GM10266 (cell line): Measurements from ENCODE around the gene S100A7A.
"Not testable (repeated sequence)": the region's sequence is repeated elsewhere in the genome, so short reads cannot be mapped to it uniquely, and the experiment has no call there.

ENCODE experiments used
- DNase-seq: peaks from one replicate; pipeline ENCODE4 v3.0.0; 2012; ENCODE audit errors: extremely low spot score
- CTCF ChIP-seq: IDR thresholded peaks from 2 replicates; pipeline ENCODE4 v1.5.1; 2012; ENCODE audit warnings: mild to moderate bottlenecking, low read depth; ENCODE audit not compliant: control insufficient read depth, insufficient read depth; ENCODE audit errors: missing control alignments

S100A7A gene

GRCh38 chr1:153444078-153444477 is 27.8 kb downstream of the S100A7A start:
- DNase-seq: no peak
- no peak for TF ChIP-seq CTCF

DNA sequence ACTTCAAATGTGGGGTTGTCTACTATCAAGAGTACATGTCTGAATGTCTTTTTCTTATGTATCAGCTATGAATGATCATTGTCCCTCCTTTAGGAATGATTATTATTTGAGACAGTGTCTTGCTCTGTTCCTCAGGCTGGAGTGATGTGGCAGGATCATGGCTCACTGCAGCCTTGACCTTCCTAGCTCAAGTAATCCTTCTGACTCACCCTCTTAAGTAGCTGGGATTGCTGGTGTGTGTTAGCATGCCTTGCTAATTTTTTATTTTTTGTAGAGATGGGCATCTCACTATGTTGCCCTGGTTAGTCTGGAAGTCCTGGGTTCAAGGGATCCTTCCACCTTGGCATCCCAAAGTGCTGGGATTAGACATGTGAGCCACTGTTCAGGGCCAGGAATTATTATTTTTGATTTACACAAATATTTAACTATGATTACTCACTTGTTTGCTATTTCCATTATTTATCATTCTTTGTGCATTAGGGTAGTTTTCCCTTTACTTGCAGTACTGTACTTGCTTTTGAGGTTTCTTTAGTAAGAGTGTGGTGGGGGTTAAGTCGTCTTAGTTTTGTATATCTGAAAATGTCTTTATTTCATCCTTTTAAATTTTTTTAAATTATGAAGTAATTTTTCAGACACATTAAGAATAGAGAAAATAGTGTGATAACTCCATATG is 31.3 kb downstream of the S100A7A start:
- TF ChIP-seq CTCF: no peak
- DNase-seq: no peak

DNA sequence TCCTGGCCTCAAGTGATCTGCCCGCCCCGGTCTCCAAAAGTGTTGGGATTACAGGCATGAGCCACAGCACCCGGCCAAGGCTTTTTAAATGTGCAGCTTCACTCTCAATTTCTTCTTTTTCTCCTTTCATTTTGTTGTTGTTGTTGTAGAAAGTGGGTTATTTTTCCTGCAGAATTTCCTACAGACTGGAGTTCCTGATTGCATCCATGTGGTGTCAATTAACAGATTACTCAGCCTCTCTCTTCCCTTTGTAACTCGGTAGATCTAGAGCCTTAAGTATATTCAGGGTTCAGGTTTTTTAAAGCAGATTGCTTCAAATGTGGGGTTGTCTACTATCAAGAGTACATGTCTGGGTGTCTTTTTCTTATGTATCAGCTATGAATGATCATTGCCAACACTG is 32.5 kb downstream of the S100A7A start:
- not testable (repeated sequence) for DNase-seq

DNA sequence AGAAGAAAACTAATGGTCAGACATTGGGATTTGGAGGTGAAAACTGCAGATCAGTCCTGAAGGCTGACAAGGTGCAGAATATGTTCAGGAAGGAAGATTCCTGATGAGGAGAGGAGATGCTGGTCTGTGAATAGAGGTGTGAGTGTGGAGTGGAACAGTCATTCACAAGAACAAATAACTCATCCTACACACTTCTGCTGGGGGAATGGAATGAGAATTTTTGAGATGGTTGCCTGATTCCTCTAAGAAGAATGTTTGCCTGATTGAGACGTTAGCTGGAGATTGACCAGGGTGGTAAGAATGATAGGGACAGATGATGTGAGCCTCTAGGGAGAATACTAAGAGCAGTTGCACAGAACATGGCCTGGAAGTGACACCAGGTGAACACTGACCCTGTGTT is 40.1 kb downstream of the S100A7A start:
- no peak for TF ChIP-seq CTCF
- no peak for DNase-seq

DNA sequence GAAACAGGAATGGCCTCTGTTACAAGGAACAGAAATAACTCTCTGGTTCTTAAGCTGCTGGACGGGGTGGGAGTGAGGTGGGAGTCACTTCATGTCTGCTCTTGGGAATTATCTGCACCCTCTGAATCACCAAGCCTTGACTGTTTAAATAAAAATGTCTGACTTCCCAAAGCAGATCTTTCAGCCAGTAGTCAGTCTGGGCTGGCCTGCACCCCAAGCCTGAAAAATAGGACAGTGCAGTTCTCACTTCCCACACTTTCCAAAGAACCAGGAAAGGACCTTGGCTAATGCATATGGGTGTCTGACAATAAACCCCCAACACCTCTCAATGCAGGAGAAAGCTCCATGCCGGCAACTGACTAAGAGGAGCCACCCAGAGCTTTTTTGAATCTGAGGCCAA is 43.3 kb downstream of the S100A7A start:
- no peak for DNase-seq
- no peak for TF ChIP-seq CTCF

DNA sequence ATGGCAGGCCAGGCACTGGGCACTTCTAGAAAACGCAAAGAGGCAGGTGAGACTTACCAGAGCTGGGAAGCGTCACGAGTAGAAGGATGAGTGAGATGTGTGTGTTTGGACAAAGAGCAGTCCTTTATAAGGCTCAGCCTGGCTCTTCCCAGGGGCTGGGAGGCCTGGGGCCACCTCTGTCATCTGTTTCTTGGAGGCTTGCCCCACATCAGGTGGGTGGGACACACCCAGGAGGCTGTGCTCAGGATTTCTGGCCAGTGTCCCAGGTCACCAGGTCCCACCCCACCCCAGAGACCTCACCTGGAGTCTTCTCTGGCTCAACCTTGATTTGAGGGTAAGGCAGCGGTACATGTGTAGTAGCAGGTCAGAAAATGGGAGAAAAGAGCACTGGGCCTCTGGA is 44.2 kb downstream of the S100A7A start, which contains the start of gene S100A7:
S100A7 (minus strand) TSS at position 101 of the 400 bp plus-strand sequence. CDS start 1,638 bp downstream, outside the sequence.
- no peak for DNase-seq
- TF ChIP-seq CTCF: no peak

DNA sequence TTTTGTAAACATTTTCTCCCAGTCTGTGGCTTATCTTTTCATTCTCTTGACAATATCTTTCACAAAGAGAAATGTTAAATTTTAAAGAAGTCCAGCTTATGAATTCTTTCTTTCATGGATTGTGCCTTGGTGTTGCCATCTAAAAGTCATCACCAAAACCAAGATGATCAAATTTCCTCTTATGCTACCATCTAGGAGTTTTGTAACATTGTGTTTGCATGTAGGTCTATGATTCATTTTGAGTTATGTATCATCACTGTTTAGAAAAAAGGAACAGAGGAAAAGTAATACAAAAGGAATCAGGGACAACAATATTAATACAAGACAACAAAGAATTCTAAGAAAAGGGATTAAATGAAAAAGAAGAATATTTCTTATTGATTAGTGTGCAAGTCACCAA is 46.4 kb downstream of the S100A7A start:
- not testable (repeated sequence) for DNase-seq

GRCh38 chr1:153465811-153466636 is 49.7 kb downstream of the S100A7A start:
- TF ChIP-seq CTCF: peak; percentile 68
- DNase-seq: peak; percentile 61
